Mesothelial cell of epicardium (in vitro differentiated cells): ENCODE data around the gene PARD3B. TPM values are rescaled to one million over a fixed set of nuclear protein-coding genes. Genes with fewer than 3 reads are reported as not detected.

Experiments used
- DNase-seq, 2 experiments: peaks; one replicate each; pipeline ENCODE4 v3.0.0; 2021; ENCODE audit warnings: low spot score in 2 of 2; ENCODE audit not compliant: unreplicated experiment in 2 of 2
- H3K27ac Mint-ChIP-seq: 2 replicates; pipeline ENCODE4 v1.8.0; 2021; ENCODE audit warnings: mixed read lengths
- H3K27me3 Mint-ChIP-seq: 2 replicates; pipeline ENCODE4 v1.8.0; 2021; ENCODE audit warnings: low read depth, mixed read lengths
- H3K36me3 Mint-ChIP-seq: 2 replicates; pipeline ENCODE4 v1.8.0; 2021; ENCODE audit warnings: mixed read lengths
- H3K4me1 Mint-ChIP-seq: 2 replicates; pipeline ENCODE4 v1.8.0; 2021; ENCODE audit warnings: mixed read lengths
- H3K4me3 Mint-ChIP-seq: 2 replicates; pipeline ENCODE4 v1.8.0; 2021; ENCODE audit warnings: mild to moderate bottlenecking, moderate library complexity, mixed read lengths
- H3K9me3 Mint-ChIP-seq: 2 replicates; pipeline ENCODE4 v1.8.0; 2021; ENCODE audit warnings: mixed read lengths
- total RNA-seq: library from RNA; stranded (reverse); gene quantifications from 3 replicates; pipeline ENCODE4 v1.2.1, GENCODE V29; 2021
- TF ChIP-seq, protein P1 (sequence below): fragments of 200-600 bp; sonication (generic); IDR thresholded peaks from one replicate; pipeline ENCODE4 v1.5.0; 2021; ENCODE audit warnings: antibody characterized with exemption; ENCODE audit not compliant: unreplicated experiment

Gene PARD3B
- total RNA-seq, 1 donor from 2014 or later = 23.4 TPM

DNA sequence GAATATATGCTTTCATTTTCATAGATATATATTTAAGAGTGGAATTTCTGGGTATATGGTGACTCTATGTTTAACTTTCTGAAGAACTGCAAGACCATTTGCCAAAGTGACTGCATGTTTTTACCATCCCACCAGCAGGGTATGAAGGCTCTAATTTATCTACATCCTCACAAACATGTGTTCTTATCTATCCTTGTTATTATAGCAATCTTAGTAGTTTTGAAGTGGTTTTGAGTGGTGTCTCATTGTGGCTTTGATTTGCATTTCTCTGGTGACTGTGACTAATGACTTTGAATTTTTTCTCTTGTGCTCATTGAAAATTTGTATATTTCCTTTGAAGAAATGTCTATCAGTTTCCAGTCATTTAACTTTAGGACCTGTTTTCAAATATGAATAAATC lies 826.9 kb downstream of the PARD3B start:
- TF ChIP-seq, protein P1, sequence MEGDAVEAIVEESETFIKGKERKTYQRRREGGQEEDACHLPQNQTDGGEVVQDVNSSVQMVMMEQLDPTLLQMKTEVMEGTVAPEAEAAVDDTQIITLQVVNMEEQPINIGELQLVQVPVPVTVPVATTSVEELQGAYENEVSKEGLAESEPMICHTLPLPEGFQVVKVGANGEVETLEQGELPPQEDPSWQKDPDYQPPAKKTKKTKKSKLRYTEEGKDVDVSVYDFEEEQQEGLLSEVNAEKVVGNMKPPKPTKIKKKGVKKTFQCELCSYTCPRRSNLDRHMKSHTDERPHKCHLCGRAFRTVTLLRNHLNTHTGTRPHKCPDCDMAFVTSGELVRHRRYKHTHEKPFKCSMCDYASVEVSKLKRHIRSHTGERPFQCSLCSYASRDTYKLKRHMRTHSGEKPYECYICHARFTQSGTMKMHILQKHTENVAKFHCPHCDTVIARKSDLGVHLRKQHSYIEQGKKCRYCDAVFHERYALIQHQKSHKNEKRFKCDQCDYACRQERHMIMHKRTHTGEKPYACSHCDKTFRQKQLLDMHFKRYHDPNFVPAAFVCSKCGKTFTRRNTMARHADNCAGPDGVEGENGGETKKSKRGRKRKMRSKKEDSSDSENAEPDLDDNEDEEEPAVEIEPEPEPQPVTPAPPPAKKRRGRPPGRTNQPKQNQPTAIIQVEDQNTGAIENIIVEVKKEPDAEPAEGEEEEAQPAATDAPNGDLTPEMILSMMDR = no peak
- Mint-ChIP-seq H3K9me3 (peaks cover 13% of the 10 kb centered on the region), H3K27me3 (peaks cover 11% of the 10 kb centered on the region), H3K4me3 (no peak overlapping the region), H3K27ac (no peak overlapping the region), H3K4me1 (peaks cover 23% of the 10 kb centered on the region), H3K36me3 (peaks cover 1% of the 10 kb centered on the region)
- no peak for DNase-seq

DNA sequence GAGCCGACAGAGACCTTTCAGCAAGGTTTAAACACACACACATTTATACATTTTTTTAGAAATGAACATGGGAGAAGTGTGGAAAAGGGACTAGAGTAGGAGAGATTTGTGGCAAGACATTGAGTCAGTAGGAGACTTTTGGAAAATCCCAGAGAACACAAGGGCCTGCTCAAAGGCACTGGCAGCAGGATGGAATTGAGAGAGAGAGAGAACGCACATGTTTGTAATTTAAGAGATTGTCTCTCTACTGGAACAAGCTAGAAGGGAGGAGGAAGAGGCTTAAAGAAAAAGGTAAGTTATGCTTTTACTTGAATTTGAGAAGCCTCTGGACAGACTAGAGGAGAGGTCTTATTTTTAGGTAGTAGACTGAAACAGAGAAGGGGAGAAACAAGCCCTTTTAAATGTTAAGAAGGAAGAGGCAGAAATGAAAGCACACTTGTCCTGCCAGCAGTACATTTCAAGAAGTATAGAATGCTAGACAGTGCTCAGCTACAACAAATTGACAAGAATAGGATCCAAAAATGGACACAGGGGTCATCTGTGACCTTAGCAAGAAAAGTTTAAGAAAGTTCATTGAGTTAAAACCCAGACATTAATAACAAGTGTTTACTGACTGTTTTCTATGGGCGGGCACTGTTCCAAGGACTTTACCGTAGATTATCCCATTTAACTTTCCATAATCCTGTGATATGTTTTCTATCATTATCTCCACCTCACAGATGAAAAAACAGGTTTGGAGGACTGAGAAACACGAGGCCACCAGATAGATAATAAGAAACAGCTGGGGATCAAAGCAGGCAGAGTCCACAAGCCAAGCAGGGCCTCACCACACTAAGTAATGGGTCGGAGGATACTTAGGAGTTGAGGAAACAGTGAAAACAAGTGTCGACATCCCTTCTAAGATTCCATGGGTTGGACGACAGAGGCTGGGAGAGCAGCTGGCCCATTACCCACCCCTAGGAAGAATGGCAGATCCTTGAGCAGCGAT lies 830.5 kb downstream of the PARD3B start:
- Mint-ChIP-seq H3K27ac (peak overlapping the region; percentile 59), H3K27me3 (no peaks in the 10 kb centered on the region), H3K4me1 (peaks cover 15% of the 10 kb centered on the region), H3K4me3 (no peak overlapping the region), H3K36me3 (peaks cover 1% of the 10 kb centered on the region), H3K9me3 (peaks cover 7% of the 10 kb centered on the region)
- no peak for DNase-seq
- TF ChIP-seq, protein P1 = no peak

DNA sequence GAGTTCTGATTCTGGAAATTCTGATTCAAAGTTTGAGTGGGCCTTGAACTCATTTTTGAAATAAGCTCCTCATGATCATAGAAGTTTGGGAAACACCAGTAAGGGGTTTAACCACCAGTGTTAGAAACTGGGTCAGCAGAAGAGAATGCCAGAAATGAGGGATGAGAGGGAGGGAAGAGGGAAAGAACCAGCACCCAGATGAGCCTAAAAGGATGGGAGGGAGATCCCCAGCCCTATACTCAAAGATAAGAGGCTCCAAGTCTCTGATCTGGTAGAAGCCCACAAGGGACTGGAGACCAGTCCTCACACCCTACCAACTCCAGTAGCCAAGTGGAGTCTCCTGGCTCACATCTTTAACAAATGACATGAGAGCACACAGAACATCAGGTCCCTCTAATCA lies 832.0 kb downstream of the PARD3B start:
- Mint-ChIP-seq H3K27me3 (no peaks in the 10 kb centered on the region), H3K4me1 (peaks cover 15% of the 10 kb centered on the region), H3K9me3 (peaks cover 5% of the 10 kb centered on the region), H3K36me3 (no peaks in the 10 kb centered on the region), H3K4me3 (no peak overlapping the region), H3K27ac (no peak overlapping the region)
- DNase-seq = no peak
- TF ChIP-seq, protein P1 = no peak

DNA sequence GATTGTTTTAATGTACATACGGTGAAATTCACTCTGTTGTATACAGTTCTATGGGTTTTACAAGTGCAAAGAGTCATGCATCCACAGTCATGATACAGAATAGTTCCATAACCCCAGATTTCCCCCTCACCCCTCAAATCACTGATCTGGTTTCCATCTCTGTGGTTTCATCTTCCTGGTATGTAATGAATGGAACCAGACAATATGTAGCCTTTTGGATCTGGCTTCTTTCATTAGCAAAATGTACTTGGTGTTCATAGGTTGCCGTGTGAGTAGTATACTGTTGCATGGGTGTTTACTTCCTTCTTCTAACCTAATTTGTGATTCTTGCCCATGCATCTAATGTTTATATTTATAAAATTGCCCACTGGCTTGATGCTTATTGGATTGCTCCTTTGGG lies 838.3 kb downstream of the PARD3B start:
- Mint-ChIP-seq H3K36me3 (no peaks in the 10 kb centered on the region), H3K9me3 (peaks cover 8% of the 10 kb centered on the region), H3K27ac (no peak overlapping the region), H3K4me1 (peaks cover 6% of the 10 kb centered on the region), H3K4me3 (no peak overlapping the region), H3K27me3 (no peaks in the 10 kb centered on the region)
- DNase-seq = no peak
- TF ChIP-seq, protein P1 = no peak

DNA sequence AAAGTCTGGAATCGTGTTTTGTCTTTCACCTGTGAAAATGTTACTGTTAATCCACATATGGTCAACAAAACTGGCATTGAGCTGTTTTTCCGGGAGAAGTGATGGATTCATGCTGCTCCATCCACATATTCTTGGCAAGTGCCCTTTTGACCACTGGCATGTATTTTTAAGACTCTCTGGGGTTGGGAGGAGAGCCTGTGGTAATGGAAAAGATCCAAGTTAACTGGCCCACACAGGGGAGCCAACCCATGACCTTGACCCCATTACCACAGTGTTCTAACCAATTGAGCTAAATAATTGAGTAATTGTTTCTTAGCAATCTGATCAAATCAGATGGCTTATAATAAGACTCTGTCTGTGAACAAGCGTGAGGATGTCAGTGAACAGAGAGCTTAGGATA lies 840.8 kb downstream of the PARD3B start:
- H3K9me3 Mint-ChIP-seq = peaks cover 8% of the 10 kb centered on the region
- no peak for DNase-seq
- H3K27me3 Mint-ChIP-seq = no peaks in the 10 kb centered on the region
- H3K27ac Mint-ChIP-seq = no peak overlapping the region
- TF ChIP-seq, protein P1 = no peak
- H3K4me1 Mint-ChIP-seq = peaks cover 8% of the 10 kb centered on the region
- H3K36me3 Mint-ChIP-seq = no peaks in the 10 kb centered on the region
- no peak overlapping the region for H3K4me3 Mint-ChIP-seq
